ENCODE measurements around the gene MATN1.

Gene MATN1

GRCh38 chr1:30699762-30700161 lies 23.6 kb downstream of the MATN1 start:
- no peaks in the 10 kb centered on the region for H3K4me1 ChIP-seq (ENCODE audit: control insufficient read depth, low read length)
- no peak overlapping the region for H3K4me2 ChIP-seq (ENCODE audit: low read length)
- H4K20me1 ChIP-seq (ENCODE audit: control insufficient read depth, insufficient read depth, low read depth, low read length) = no peaks in the 10 kb centered on the region
- H3F3A ChIP-seq (ENCODE audit: control insufficient read depth, insufficient read depth) = no peaks in the 10 kb centered on the region
- TF ChIP-seq EZH2phosphoT487 (IDR thresholded peaks at IDR 0.05; ENCODE audit: borderline replicate concordance, low read length) (no peak), CTCF (IDR thresholded peaks at IDR 0.05; ENCODE audit: low read depth, low read length, poor library complexity, severe bottlenecking) (no peak)
- H3K4me3 ChIP-seq (ENCODE audit: low read length) = no peak overlapping the region
- H3K36me3 ChIP-seq (ENCODE audit: control insufficient read depth, low read length) = no peaks in the 10 kb centered on the region
- peaks cover 11% of the 10 kb centered on the region for H3K27me3 ChIP-seq (ENCODE audit: control insufficient read depth, low read length)
- no peak overlapping the region for H3K27ac ChIP-seq (ENCODE audit: low read depth, low read length)
- no peaks in the 10 kb centered on the region for H3K9me3 ChIP-seq (ENCODE audit: control insufficient read depth, insufficient read depth, low read length)
- no peaks in the 10 kb centered on the region for H3K79me2 ChIP-seq (ENCODE audit: control insufficient read depth, low read length)
- H3K9me2 ChIP-seq (replicated peaks; ENCODE audit: control insufficient read depth, low read length) = no peaks in the 10 kb centered on the region

- no peaks in the 10 kb centered on the region for H3K4me1 ChIP-seq (ENCODE audit: control insufficient read depth, low read length)
- H3K4me3 ChIP-seq (ENCODE audit: low read length) = no peak overlapping the region
- H3K27me3 ChIP-seq (ENCODE audit: control insufficient read depth, low read length) = peaks cover 11% of the 10 kb centered on the region
- H4K20me1 ChIP-seq (ENCODE audit: control insufficient read depth, insufficient read depth, low read depth, low read length) = no peaks in the 10 kb centered on the region
- no peaks in the 10 kb centered on the region for H3K9me2 ChIP-seq (replicated peaks; ENCODE audit: control insufficient read depth, low read length)
- no peaks in the 10 kb centered on the region for H3K36me3 ChIP-seq (ENCODE audit: control insufficient read depth, low read length)
- H3F3A ChIP-seq (ENCODE audit: control insufficient read depth, insufficient read depth) = no peaks in the 10 kb centered on the region
- no peak overlapping the region for H3K27ac ChIP-seq (ENCODE audit: low read depth, low read length)
- H3K4me2 ChIP-seq (ENCODE audit: low read length) = no peak overlapping the region
- no peak for TF ChIP-seq EZH2phosphoT487 (IDR thresholded peaks at IDR 0.05; ENCODE audit: borderline replicate concordance, low read length)
- TF ChIP-seq CTCF (IDR thresholded peaks at IDR 0.05; ENCODE audit: low read depth, low read length, poor library complexity, severe bottlenecking) = no peak
- no peaks in the 10 kb centered on the region for H3K9me3 ChIP-seq (ENCODE audit: control insufficient read depth, insufficient read depth, low read length)
- H3K79me2 ChIP-seq (ENCODE audit: control insufficient read depth, low read length) = no peaks in the 10 kb centered on the region
Measured at GRCh38 chr1:30698401-30698981, 24.9 kb downstream of the MATN1 start.

GRCh38 chr1:30697571-30698376 lies 25.6 kb downstream of the MATN1 start:
- TF ChIP-seq EZH2phosphoT487 (IDR thresholded peaks at IDR 0.05; ENCODE audit: borderline replicate concordance, low read length) = no peak
- no peak for TF ChIP-seq CTCF (IDR thresholded peaks at IDR 0.05; ENCODE audit: low read depth, low read length, poor library complexity, severe bottlenecking)
- Histone ChIP-seq H3K4me2 (ENCODE audit: low read length) (no peak overlapping the region), H3K4me3 (ENCODE audit: low read length) (no peak overlapping the region), H3K27me3 (ENCODE audit: control insufficient read depth, low read length) (peaks cover 11% of the 10 kb centered on the region), H4K20me1 (ENCODE audit: control insufficient read depth, insufficient read depth, low read depth, low read length) (no peaks in the 10 kb centered on the region), H3K36me3 (ENCODE audit: control insufficient read depth, low read length) (no peaks in the 10 kb centered on the region), H3F3A (ENCODE audit: control insufficient read depth, insufficient read depth) (no peaks in the 10 kb centered on the region), H3K27ac (ENCODE audit: low read depth, low read length) (no peak overlapping the region), H3K9me2 (replicated peaks; ENCODE audit: control insufficient read depth, low read length) (no peaks in the 10 kb centered on the region), H3K9me3 (ENCODE audit: control insufficient read depth, insufficient read depth, low read length) (no peaks in the 10 kb centered on the region), H3K4me1 (ENCODE audit: control insufficient read depth, low read length) (peaks cover 6% of the 10 kb centered on the region), H3K79me2 (ENCODE audit: control insufficient read depth, low read length) (no peaks in the 10 kb centered on the region)
